ENCODE data around the gene RXFP3.

DNA sequence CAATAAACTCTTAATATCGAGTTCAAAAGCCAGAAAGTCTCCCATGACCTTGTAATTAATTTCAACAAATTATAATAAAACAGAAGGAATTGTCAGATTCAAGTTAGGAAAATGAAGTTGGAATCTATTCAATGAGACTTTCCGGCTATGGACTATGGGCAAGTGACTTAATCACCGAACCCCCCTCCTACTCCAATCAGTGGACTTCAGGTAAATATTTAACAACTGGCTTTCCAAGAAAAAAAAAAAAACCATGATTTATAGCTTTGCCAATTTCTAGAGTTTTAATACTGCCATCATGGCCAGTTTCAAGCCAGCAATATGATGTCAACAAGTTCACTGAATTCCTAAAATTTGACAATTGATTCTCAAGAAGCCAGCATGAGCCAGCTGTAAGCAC, 43.8 kb downstream of the RXFP3 start:
- TF ChIP-seq, protein P1, sequence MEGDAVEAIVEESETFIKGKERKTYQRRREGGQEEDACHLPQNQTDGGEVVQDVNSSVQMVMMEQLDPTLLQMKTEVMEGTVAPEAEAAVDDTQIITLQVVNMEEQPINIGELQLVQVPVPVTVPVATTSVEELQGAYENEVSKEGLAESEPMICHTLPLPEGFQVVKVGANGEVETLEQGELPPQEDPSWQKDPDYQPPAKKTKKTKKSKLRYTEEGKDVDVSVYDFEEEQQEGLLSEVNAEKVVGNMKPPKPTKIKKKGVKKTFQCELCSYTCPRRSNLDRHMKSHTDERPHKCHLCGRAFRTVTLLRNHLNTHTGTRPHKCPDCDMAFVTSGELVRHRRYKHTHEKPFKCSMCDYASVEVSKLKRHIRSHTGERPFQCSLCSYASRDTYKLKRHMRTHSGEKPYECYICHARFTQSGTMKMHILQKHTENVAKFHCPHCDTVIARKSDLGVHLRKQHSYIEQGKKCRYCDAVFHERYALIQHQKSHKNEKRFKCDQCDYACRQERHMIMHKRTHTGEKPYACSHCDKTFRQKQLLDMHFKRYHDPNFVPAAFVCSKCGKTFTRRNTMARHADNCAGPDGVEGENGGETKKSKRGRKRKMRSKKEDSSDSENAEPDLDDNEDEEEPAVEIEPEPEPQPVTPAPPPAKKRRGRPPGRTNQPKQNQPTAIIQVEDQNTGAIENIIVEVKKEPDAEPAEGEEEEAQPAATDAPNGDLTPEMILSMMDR (IDR thresholded peaks at IDR 0.05; ENCODE audit: low read depth, low read length) = no peak
- TF ChIP-seq POLR2A (IDR thresholded peaks at IDR 0.05; ENCODE audit: extremely low read depth, insufficient read length) = no peak
- no peak for TF ChIP-seq MAX (IDR thresholded peaks at IDR 0.05; ENCODE audit: low read depth, low read length)
- no peak for TF ChIP-seq MYC (IDR thresholded peaks at IDR 0.05; ENCODE audit: low read depth, low read length)
